T-cell (primary cell): Measurements from ENCODE around the gene TGM2. TPM values are rescaled to one million over a fixed set of nuclear protein-coding genes. Genes with fewer than 3 reads are reported as not detected.

ENCODE experiments used
- ATAC-seq, 4 experiments: fragments of 200-7000 bp in 3 of 4; fragments of 150-1000 bp in 1 of 4; cut with Tn5 transposase; replicated peaks in 1 of 4; 1 replicate in 3 of 4; 2 replicates in 1 of 4; pipeline ENCODE4 v1.10.0; 2021; ENCODE audit warnings: moderate library complexity in 3 of 4, mild to moderate bottlenecking in 2 of 4, moderate number of reproducible peaks in 1 of 4
- CTCF ChIA-PET, 2 donors: fragments of 300-600 bp; sonication (Branson Sonifier 250); formaldehyde crosslinking; loops; one replicate each; lab custom pipeline; 2022; ENCODE audit warnings: antibody characterized with exemption in 2 of 2; lab: Charles Lee
- POLR2A ChIA-PET, 2 donors: fragments of 300-600 bp; sonication (Branson Sonifier 250); formaldehyde crosslinking; loops; one replicate each; lab custom pipeline; 2022; ENCODE audit warnings: antibody characterized with exemption in 2 of 2; lab: Charles Lee
- DNase-seq, 35 experiments: peaks; one replicate each; pipeline versions ENCODE4 v3.0.0 to v3.0.0-alpha.2; 2013 to 2023
- H3K27ac ChIP-seq: one replicate; pipeline ENCODE4 v1.5.1; 2013; ENCODE audit warnings: low read length
- H3K27me3 ChIP-seq, 2 experiments: replicated peaks in 1 of 2; 1 replicate in 1 of 2; 2 replicates in 1 of 2; pipeline versions ENCODE4 v1.6.1 to v1.7.0; 2013; ENCODE audit warnings: low read length in 1 of 2, mixed read lengths in 1 of 2; ENCODE audit not compliant: control insufficient read depth in 2 of 2, insufficient read depth in 2 of 2; ENCODE audit errors: extremely low read depth in 1 of 2
- H3K36me3 ChIP-seq, 2 donors: 1 replicate in 1 of 2; 2 replicates in 1 of 2; pipeline versions ENCODE4 v1.6.1 to v1.7.0; 2013; ENCODE audit warnings: low read length in 1 of 2; ENCODE audit not compliant: control insufficient read depth in 2 of 2, insufficient read depth in 1 of 2; ENCODE audit errors: extremely low read depth in 1 of 2
- H3K4me1 ChIP-seq, 2 experiments: 1 replicate in 1 of 2; 2 replicates in 1 of 2; pipeline versions ENCODE4 v1.6.1 to v1.7.0; 2013; ENCODE audit warnings: low read length in 2 of 2, mixed read lengths in 1 of 2; ENCODE audit not compliant: insufficient read depth in 2 of 2, control insufficient read depth in 1 of 2; ENCODE audit errors: extremely low read depth in 1 of 2
- H3K4me3 ChIP-seq, 2 donors: 1 replicate in 1 of 2; 2 replicates in 1 of 2; pipeline versions ENCODE4 v1.5.1 to v1.7.0; 2013; ENCODE audit warnings: mild to moderate bottlenecking in 2 of 2, low read length in 1 of 2, moderate library complexity in 1 of 2; ENCODE audit not compliant: control insufficient read depth in 1 of 2; ENCODE audit errors: extremely low read depth in 1 of 2
- H3K9me3 ChIP-seq: 2 replicates; pipeline ENCODE4 v1.7.0; 2013
- H3K27ac Mint-ChIP-seq, 2 donors: one replicate each; pipeline ENCODE4 v1.8.0; 2020 to 2021; ENCODE audit warnings: mild to moderate bottlenecking in 2 of 2, mixed read lengths in 2 of 2
- H3K27me3 Mint-ChIP-seq, 2 donors: one replicate each; pipeline ENCODE4 v1.8.0; 2021 to 2022; ENCODE audit warnings: mixed read lengths in 2 of 2
- H3K36me3 Mint-ChIP-seq: one replicate; pipeline ENCODE4 v1.8.0; 2021; ENCODE audit warnings: mixed read lengths
- H3K4me1 Mint-ChIP-seq, 3 donors: one replicate each; pipeline ENCODE4 v1.8.0; 2020 to 2022; ENCODE audit warnings: mixed read lengths in 3 of 3, mild to moderate bottlenecking in 1 of 3
- H3K4me3 Mint-ChIP-seq, 3 donors: one replicate each; pipeline ENCODE4 v1.8.0; 2020 to 2022; ENCODE audit warnings: mild to moderate bottlenecking in 3 of 3, mixed read lengths in 3 of 3, moderate library complexity in 3 of 3
- H3K9me3 Mint-ChIP-seq, 3 donors: one replicate each; pipeline ENCODE4 v1.8.0; 2020 to 2022; ENCODE audit warnings: mixed read lengths in 3 of 3
- WGBS: methylation state at CpG from one replicate; pipeline ENCODE4 v1.1.5; 2013; ENCODE audit warnings: missing lambda C conversion rate; ENCODE audit not compliant: insufficient coverage; 5-methylcytosine and 5-hydroxymethylcytosine counted together
- total RNA-seq, 35 experiments: library from RNA in 6 of 35; stranded (reverse) in 6 of 35; fragments of 120-200 nt in 1 of 35; gene quantifications; one replicate each; pipeline versions ENCODE4 v1.2.1 to v1.2.4 and lab custom pipeline; 2013 to 2026

The TGM2 gene
- total RNA-seq, 5 donors from 2014 or later (not counting 1 experiment from before 2014, with no cell fraction given): 0.62 to 1.8 (median 1.2) TPM; not detected in 2

DNA sequence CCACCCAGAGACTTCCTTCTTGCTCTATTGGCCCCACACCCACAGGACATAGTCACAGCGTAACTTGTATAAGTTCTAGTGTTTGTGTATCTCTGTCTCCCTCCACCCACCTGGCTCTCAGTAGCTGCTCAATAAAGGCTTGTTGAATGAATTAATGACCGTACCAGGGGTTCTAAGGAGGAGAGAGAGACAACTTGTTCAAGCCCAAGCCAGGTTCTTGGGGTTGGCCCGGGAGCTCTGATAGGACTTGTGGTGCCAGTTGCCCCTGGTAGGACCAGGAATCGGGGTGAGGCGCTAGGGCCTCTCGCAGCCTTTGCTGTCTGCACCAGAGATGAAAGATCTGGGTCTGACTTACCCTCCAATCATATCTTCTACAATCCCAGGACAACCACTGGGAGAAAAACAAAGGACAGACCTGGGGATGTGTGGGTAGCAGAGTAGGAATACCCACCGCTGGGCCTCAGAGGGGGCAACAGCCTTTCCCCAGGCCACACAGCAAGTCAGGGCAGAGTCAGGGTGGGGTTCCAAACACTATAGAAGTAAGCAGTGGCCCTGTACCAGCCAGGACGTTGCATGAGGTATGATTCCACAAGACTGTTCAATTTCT, 5.3 kb upstream of the TGM2 start:
- POLR2A ChIA-PET: no interaction called here
- no peak overlapping the region for H3K4me3 Mint-ChIP-seq

DNA sequence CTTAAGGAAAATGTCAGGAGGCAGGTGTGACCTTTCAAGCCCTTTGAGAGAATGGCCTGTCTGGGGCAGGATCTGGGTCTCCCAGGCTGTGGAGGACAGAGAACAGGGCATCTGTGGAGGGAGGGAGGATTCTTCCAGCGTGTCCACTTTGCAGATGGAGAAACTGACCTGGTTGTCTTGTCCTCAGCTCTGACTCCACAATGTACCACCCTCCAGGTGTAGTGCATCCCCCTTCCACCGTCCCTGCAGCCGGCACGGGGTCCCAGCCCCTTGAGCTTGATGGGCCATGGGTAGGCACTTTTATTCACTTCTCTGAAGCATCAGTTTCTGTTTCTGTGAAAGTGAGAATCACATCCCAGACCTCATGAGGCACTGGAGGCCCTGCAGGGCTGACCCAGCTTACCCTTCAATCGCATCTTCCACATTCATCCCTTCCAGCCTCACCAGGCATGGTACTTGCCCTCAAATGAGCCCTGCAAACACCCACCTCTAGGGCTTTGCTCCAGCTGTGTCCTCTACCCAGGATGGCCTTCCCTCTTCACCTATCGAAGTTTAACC, 4.6 kb upstream of the TGM2 start:
- Histone ChIP-seq H3K4me3 (no peak overlapping the region), H3K9me3 (no peaks in the 10 kb centered on the region), H3K27ac (no peak overlapping the region), H3K36me3 (no peaks in the 10 kb centered on the region), H3K27me3 (peaks cover 0 to 25% of the 10 kb centered on the region in 2 experiments), H3K4me1 (peaks cover 0 to 4% of the 10 kb centered on the region in 2 experiments)
- Mint-ChIP-seq H3K9me3 (no peaks in the 10 kb centered on the region), H3K27me3 (peaks cover 21 to 24% of the 10 kb centered on the region in 2 donors), H3K4me3 (no peak overlapping the region), H3K4me1 (peaks cover 5 to 11% (median 7%) of the 10 kb centered on the region in 3 donors), H3K36me3 (no peaks in the 10 kb centered on the region), H3K27ac (no peak overlapping the region)
- ATAC-seq: no peak
- ChIA-PET CTCF (no interaction called here), POLR2A (no interaction called here)
- no peak for DNase-seq
- 92% methylated on average over 4 of the region's 6 CpGs for WGBS

More for the DNA sequence above, 5.3 kb upstream of the TGM2 start:
- ATAC-seq (no peak), DNase-seq (no peak)
- Histone ChIP-seq H3K4me3 (no peak overlapping the region), H3K27ac (no peak overlapping the region), H3K27me3 (peaks cover 0 to 20% of the 10 kb centered on the region in 2 experiments), H3K4me1 (no peaks in the 10 kb centered on the region), H3K9me3 (no peaks in the 10 kb centered on the region), H3K36me3 (no peaks in the 10 kb centered on the region)
- peaks cover 5 to 11% (median 7%) of the 10 kb centered on the region in 3 donors for H3K4me1 Mint-ChIP-seq
- 80% methylated on average over 2 of the region's 8 CpGs for WGBS
- H3K27me3 Mint-ChIP-seq: peaks cover 20% of the 10 kb centered on the region in 2 donors
- no peak overlapping the region for H3K27ac Mint-ChIP-seq
- CTCF ChIA-PET: no interaction called here
- no peaks in the 10 kb centered on the region for H3K9me3 Mint-ChIP-seq
- no peaks in the 10 kb centered on the region for H3K36me3 Mint-ChIP-seq

DNA sequence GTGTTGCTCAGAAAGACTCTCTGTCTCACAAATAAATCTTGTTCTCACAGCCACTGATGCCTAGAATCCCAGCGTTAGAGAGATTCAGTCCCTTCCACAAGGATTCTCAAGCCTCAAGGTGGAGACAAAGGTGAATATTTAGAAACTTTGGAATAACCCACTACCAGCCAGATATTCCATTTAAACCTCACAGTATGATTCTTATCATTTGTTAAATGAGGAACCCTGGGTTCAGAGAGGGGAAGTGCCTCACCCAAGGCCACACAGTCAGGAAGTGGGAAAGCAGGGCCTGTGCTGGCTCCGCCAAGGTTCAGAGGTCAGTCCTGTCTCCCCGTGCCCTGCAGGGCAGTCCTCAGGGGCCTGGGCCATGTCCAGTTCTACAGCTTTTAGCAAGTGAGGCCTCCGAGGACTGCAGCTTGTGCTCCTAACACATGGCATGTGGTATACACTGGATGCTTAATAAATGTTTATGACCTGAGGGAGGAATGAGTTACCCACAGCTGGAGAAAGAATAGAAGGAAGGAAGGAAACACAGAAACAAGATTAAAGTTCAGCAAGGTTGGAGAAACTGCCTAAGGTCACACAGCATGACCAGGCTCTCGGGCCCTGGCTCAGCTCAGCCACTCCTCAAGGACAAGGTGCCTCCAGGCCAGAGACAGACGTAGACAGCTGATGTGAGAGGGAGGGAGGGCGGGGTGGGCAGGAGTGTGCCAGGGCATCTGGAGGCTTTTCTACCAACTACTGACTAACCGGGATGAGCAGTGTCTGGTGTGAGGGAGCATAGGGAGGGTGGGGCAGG, 3.9 kb upstream of the TGM2 start:
- Histone ChIP-seq H3K4me3 (no peak overlapping the region), H3K4me1 (peaks cover 0 to 5% of the 10 kb centered on the region in 2 experiments), H3K27me3 (peaks cover 0 to 32% of the 10 kb centered on the region in 2 experiments), H3K9me3 (no peaks in the 10 kb centered on the region), H3K27ac (no peak overlapping the region), H3K36me3 (no peaks in the 10 kb centered on the region)
- Mint-ChIP-seq H3K9me3 (no peaks in the 10 kb centered on the region), H3K27ac (no peak overlapping the region), H3K36me3 (no peaks in the 10 kb centered on the region), H3K27me3 (peaks cover 17 to 29% of the 10 kb centered on the region in 2 donors), H3K4me1 (peaks cover 5 to 11% (median 7%) of the 10 kb centered on the region in 3 donors), H3K4me3 (no peak overlapping the region)
- peak in 1 of 35 experiments; percentile 30 for DNase-seq
- ChIA-PET POLR2A (no interaction called here), CTCF (interaction anchor here in 1 of 2 donors (0.6 kb wide), 1 partner anchor 93 kb away, joined by 4 read pairs; no protein-coding TSS in a partner anchor)
- ATAC-seq: no peak
- 70% methylated on average over 6 of the region's 8 CpGs for WGBS

DNA sequence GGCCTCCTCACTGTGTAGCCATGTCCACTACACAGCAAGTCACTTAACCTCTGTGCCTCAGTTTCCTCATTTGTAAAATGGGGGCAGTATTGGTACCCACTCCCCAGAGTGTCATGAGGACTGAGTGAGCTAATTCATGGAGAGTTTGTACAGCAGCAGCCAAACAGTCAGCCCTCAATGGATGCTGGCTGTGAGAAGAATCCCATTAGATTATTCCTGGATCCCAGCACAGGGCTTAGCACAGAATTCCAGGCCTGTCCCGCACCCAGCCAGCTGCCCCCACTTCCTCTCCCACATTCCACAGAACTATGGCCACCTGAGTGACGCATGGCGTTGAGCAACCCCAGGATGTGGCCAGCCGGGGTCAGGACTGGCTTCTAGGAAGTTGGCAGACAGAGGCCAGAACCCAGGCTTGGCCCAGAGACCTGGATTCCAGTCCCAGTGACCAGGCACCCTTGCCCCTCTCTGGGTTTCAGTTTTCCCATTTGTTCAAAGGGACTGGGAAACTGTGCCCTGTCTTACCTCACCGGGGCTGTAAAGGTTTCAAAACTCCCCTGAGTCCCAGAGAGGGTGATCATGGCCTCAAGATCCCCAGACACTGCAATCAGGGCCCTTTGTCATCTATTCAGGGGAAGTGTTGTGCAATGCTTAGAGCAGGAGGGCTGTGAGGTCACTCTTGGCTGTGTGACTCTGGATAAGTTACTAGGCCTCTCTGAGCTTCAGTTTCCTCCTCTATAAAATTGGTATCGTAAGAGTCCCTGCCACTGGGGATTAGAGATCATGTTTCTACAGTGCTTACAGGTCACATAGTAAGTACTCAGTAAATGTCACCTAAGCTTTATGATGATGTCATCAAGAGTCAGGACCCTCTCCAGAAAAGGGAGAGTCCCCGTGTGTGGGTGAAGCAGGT, 3.0 kb upstream of the TGM2 start:
- H3K9me3 ChIP-seq: no peaks in the 10 kb centered on the region
- POLR2A ChIA-PET: no interaction called here
- CTCF ChIA-PET: no interaction called here
- ATAC-seq (no peak), DNase-seq (no peak)
- no peak overlapping the region for H3K27ac ChIP-seq
- Mint-ChIP-seq H3K4me3 (no peak overlapping the region), H3K9me3 (no peaks in the 10 kb centered on the region), H3K27ac (no peak overlapping the region), H3K36me3 (no peaks in the 10 kb centered on the region), H3K4me1 (peaks cover 5 to 11% (median 7%) of the 10 kb centered on the region in 3 donors), H3K27me3 (peaks cover 16 to 36% of the 10 kb centered on the region in 2 donors)
- peaks cover 0 to 37% of the 10 kb centered on the region in 2 experiments for H3K27me3 ChIP-seq
- H3K4me3 ChIP-seq: no peak overlapping the region
- H3K4me1 ChIP-seq: peaks cover 0 to 5% of the 10 kb centered on the region in 2 experiments
- H3K36me3 ChIP-seq: no peaks in the 10 kb centered on the region
- 81% methylated on average over 5 of the region's 7 CpGs for WGBS

DNA sequence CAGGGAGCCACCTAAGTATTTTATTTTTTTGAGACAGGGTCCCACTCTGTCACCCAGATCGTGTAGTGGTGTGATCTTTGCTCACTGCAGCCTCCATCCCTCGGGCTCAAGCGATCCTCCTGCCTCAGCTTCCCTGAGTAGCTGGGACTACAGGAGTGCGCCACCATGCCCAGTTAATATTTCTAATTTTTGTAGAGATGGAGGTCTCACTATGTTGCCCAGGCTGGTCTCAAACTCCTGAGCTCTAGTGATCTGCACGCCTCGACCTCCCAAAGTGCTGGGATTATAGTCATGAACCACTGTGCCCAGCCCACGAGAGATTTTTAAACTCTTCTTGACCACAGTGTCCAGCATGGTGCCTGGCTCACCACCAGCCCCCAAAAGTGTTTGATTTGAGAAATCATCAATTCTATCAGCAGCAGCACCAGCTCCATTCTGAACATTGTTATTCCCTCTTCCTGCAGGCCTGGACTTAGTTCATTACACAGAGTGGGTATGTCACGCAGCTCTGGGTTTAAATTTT, 2.3 kb upstream of the TGM2 start:
- Histone ChIP-seq H3K4me1 (peaks cover 0 to 5% of the 10 kb centered on the region in 2 experiments), H3K9me3 (no peaks in the 10 kb centered on the region), H3K27me3 (peaks cover 0 to 40% of the 10 kb centered on the region in 2 experiments), H3K4me3 (no peak overlapping the region), H3K27ac (no peak overlapping the region), H3K36me3 (no peaks in the 10 kb centered on the region)
- DNase-seq: no peak
- no peak overlapping the region for H3K27ac Mint-ChIP-seq
- 84% methylated on average over 5 of the region's 8 CpGs for WGBS
- ChIA-PET POLR2A (no interaction called here), CTCF (interaction anchor here in 1 of 2 donors (1.3 kb wide), 1 partner anchor 109 kb away, joined by 4 read pairs; no protein-coding TSS in a partner anchor)
- H3K27me3 Mint-ChIP-seq: peaks cover 23 to 41% of the 10 kb centered on the region in 2 donors
- no peaks in the 10 kb centered on the region for H3K9me3 Mint-ChIP-seq
- no peaks in the 10 kb centered on the region for H3K36me3 Mint-ChIP-seq
- H3K4me3 Mint-ChIP-seq: no peak overlapping the region
- no peak for ATAC-seq
- H3K4me1 Mint-ChIP-seq: peaks cover 5 to 11% (median 7%) of the 10 kb centered on the region in 3 donors
